Stomach smooth muscle (tissue), 2 donors: ENCODE measurements around the gene SMLR1.

Experiments used
- H3K27ac ChIP-seq: one replicate; pipeline ENCODE4 v1.7.0; 2013; ENCODE audit warnings: mild to moderate bottlenecking, low read length, inconsistent platforms
- H3K27me3 ChIP-seq, 2 donors: one replicate each; pipeline ENCODE4 v1.7.0; 2013; ENCODE audit warnings: low read length in 2 of 2; ENCODE audit not compliant: insufficient read depth in 2 of 2, control insufficient read depth in 1 of 2
- H3K36me3 ChIP-seq, 2 donors: one replicate each; pipeline ENCODE4 v1.7.0; 2013; ENCODE audit warnings: low read length in 2 of 2; ENCODE audit not compliant: control insufficient read depth in 2 of 2, insufficient read depth in 2 of 2
- H3K4me1 ChIP-seq: one replicate; pipeline ENCODE4 v1.7.0; 2013; ENCODE audit warnings: low read length; ENCODE audit not compliant: control insufficient read depth, insufficient read depth
- H3K4me3 ChIP-seq, 2 donors: one replicate each; pipeline ENCODE4 v1.7.0; 2013; ENCODE audit warnings: low read length in 2 of 2
- H3K9ac ChIP-seq, 2 donors: one replicate each; pipeline ENCODE4 v1.7.0; 2013; ENCODE audit warnings: low read length in 2 of 2, mild to moderate bottlenecking in 1 of 2
- H3K9me3 ChIP-seq, 2 donors: one replicate each; pipeline ENCODE4 v1.7.0; 2013; ENCODE audit warnings: low read length in 2 of 2; ENCODE audit not compliant: control insufficient read depth in 2 of 2
- donor health status: healthy.
- donor health status: Pancreatic carcinoma.

The SMLR1 gene

GRCh38 chr6:130827247-130828149 is at the start of gene SMLR1:
Gene SMLR1, plus strand, starts transcription at chr6:130827406. Its CDS starts 8 bp downstream, at chr6:130827414.
- Histone ChIP-seq H3K27me3 (no peaks in the 10 kb centered on the region), H3K9me3 (no peaks in the 10 kb centered on the region), H3K4me1 (no peaks in the 10 kb centered on the region), H3K27ac (no peak within 1 kb of the TSS), H3K4me3 (no peak within 1 kb of the TSS), H3K9ac (no peak within 1 kb of the TSS), H3K36me3 (peaks cover 0 to 2% of the 10 kb centered on the region in 2 donors)

- H3K27me3 ChIP-seq, result no peaks in the 10 kb centered on the region
- H3K27ac ChIP-seq, result no peak overlapping the region
- peaks cover 0 to 4% of the 10 kb centered on the region in 2 donors for H3K9me3 ChIP-seq
- H3K36me3 ChIP-seq, result no peaks in the 10 kb centered on the region
- H3K4me1 ChIP-seq, result no peaks in the 10 kb centered on the region
- H3K9ac ChIP-seq, result no peak overlapping the region
- H3K4me3 ChIP-seq, result peak overlapping the region in 1 of 2 donors; percentile 1
These were observed 48.1 kb upstream of the SMLR1 start for GRCh38 chr6:130778946-130779657.

- no peak overlapping the region for H3K27ac ChIP-seq
- H3K36me3 ChIP-seq, result no peaks in the 10 kb centered on the region
- no peaks in the 10 kb centered on the region for H3K4me1 ChIP-seq
- peaks cover 0 to 4% of the 10 kb centered on the region in 2 donors for H3K9me3 ChIP-seq
- H3K27me3 ChIP-seq, result no peaks in the 10 kb centered on the region
- peak overlapping the region in 1 of 2 donors; percentile 1 for H3K4me3 ChIP-seq
- no peak overlapping the region for H3K9ac ChIP-seq
These were observed 47.6 kb upstream of the SMLR1 start for GRCh38 chr6:130779658-130780033.

GRCh38 chr6:130780122-130780521 is 47.1 kb upstream of the SMLR1 start:
- H3K36me3 ChIP-seq, result no peaks in the 10 kb centered on the region
- no peak overlapping the region for H3K27ac ChIP-seq

GRCh38 chr6:130781557-130781956 is 45.6 kb upstream of the SMLR1 start:
- no peaks in the 10 kb centered on the region for H3K27me3 ChIP-seq
- H3K9ac ChIP-seq, result no peak overlapping the region
- no peak overlapping the region for H3K27ac ChIP-seq

More at GRCh38 chr6:130780122-130780521, 47.1 kb upstream of the SMLR1 start:
- Histone ChIP-seq H3K9me3 (peaks cover 0 to 4% of the 10 kb centered on the region in 2 donors), H3K9ac (no peak overlapping the region), H3K4me1 (no peaks in the 10 kb centered on the region), H3K4me3 (no peak overlapping the region), H3K27me3 (no peaks in the 10 kb centered on the region)

GRCh38 chr6:130783416-130784107 is 43.6 kb upstream of the SMLR1 start:
- no peak overlapping the region for H3K9ac ChIP-seq
- no peaks in the 10 kb centered on the region for H3K36me3 ChIP-seq
- H3K27ac ChIP-seq, result no peak overlapping the region
- H3K9me3 ChIP-seq, result peaks cover 0 to 4% of the 10 kb centered on the region in 2 donors
- no peaks in the 10 kb centered on the region for H3K27me3 ChIP-seq
- no peaks in the 10 kb centered on the region for H3K4me1 ChIP-seq
- H3K4me3 ChIP-seq, result no peak overlapping the region

More at GRCh38 chr6:130781557-130781956, 45.6 kb upstream of the SMLR1 start:
- peaks cover 0 to 4% of the 10 kb centered on the region in 2 donors for H3K9me3 ChIP-seq
- H3K36me3 ChIP-seq, result no peaks in the 10 kb centered on the region
- H3K4me1 ChIP-seq, result no peaks in the 10 kb centered on the region
- no peak overlapping the region for H3K4me3 ChIP-seq

- no peak overlapping the region for H3K9ac ChIP-seq
- no peaks in the 10 kb centered on the region for H3K36me3 ChIP-seq
- H3K4me1 ChIP-seq, result no peaks in the 10 kb centered on the region
- H3K4me3 ChIP-seq, result no peak overlapping the region
- H3K9me3 ChIP-seq, result no peaks in the 10 kb centered on the region
- no peak overlapping the region for H3K27ac ChIP-seq
- H3K27me3 ChIP-seq, result peaks cover 0 to 3% of the 10 kb centered on the region in 2 donors
These were observed 39.3 kb upstream of the SMLR1 start for GRCh38 chr6:130787726-130788500.

GRCh38 chr6:130788954-130789353 is 38.3 kb upstream of the SMLR1 start:
- no peaks in the 10 kb centered on the region for H3K9me3 ChIP-seq
- no peak overlapping the region for H3K27ac ChIP-seq
- no peak overlapping the region for H3K4me3 ChIP-seq
- no peaks in the 10 kb centered on the region for H3K36me3 ChIP-seq
- H3K27me3 ChIP-seq, result peaks cover 0 to 3% of the 10 kb centered on the region in 2 donors
- H3K9ac ChIP-seq, result no peak overlapping the region
- no peaks in the 10 kb centered on the region for H3K4me1 ChIP-seq

GRCh38 chr6:130794010-130794697 is 33.1 kb upstream of the SMLR1 start:
- Histone ChIP-seq H3K9me3 (peaks cover 0 to 5% of the 10 kb centered on the region in 2 donors), H3K27me3 (peaks cover 0 to 3% of the 10 kb centered on the region in 2 donors), H3K9ac (no peak overlapping the region), H3K36me3 (no peaks in the 10 kb centered on the region), H3K27ac (no peak overlapping the region), H3K4me3 (no peak overlapping the region), H3K4me1 (no peaks in the 10 kb centered on the region)
